SW480 (cell line): ENCODE measurements around the gene ACOT2.
"Not testable (repeated sequence)": the region's sequence is repeated elsewhere in the genome, so short reads cannot be mapped to it uniquely, and the experiment has no call there.

ENCODE experiments used
- DNase-seq: peaks from one replicate; pipeline ENCODE4 v3.0.0-alpha.2; 2016; ENCODE audit warnings: low spot score

ACOT2 gene, protein sequence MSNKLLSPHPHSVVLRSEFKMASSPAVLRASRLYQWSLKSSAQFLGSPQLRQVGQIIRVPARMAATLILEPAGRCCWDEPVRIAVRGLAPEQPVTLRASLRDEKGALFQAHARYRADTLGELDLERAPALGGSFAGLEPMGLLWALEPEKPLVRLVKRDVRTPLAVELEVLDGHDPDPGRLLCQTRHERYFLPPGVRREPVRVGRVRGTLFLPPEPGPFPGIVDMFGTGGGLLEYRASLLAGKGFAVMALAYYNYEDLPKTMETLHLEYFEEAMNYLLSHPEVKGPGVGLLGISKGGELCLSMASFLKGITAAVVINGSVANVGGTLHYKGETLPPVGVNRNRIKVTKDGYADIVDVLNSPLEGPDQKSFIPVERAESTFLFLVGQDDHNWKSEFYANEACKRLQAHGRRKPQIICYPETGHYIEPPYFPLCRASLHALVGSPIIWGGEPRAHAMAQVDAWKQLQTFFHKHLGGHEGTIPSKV

DNA sequence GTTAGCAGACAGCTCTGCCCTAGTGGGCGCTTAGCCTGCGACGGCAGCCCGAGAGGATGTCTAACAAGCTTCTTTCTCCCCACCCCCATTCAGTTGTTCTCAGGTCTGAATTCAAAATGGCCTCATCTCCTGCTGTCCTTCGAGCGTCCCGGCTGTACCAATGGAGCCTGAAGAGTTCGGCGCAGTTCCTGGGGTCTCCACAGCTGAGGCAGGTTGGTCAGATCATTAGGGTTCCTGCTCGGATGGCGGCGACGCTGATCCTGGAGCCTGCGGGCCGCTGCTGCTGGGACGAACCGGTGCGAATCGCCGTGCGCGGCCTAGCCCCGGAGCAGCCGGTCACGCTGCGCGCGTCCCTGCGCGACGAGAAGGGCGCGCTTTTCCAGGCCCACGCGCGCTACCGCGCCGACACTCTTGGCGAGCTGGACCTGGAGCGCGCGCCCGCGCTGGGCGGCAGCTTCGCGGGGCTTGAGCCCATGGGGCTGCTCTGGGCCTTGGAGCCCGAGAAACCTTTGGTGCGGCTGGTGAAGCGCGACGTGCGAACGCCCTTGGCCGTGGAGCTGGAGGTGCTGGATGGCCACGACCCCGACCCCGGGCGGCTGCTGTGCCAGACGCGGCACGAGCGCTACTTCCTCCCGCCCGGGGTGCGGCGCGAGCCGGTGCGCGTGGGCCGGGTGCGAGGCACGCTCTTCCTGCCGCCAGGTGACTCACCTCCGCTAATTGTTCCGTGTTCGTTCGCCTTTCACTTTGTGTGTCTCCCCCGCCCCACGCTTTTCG lies at the start of gene ACOT2:
Gene ACOT2, plus strand, starts transcription at position 29 of the 774 bp plus-strand sequence. Its CDS starts 28 bp downstream, at position 57.
- peak; percentile 95 for DNase-seq

DNA sequence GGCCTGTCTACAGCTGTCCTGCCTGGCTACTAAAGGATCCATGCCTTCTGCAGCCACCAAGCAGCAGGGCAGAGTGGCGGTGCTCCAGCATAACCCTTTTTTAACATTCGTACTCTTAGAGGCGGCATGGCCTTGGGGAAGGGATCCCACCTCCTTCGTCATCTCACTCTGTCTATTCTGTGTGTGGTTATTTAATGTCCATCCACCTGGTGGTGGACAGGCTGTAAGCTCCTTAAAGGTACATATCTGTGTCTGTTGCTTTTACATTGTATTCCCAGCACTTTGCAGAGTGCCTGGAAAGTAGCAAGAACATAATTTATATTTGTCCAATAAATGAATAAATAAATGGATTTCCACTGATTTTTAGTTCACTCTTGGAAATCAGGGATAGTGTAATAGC lies 47.8 kb upstream of the ACOT2 start:
- no peak for DNase-seq

DNA sequence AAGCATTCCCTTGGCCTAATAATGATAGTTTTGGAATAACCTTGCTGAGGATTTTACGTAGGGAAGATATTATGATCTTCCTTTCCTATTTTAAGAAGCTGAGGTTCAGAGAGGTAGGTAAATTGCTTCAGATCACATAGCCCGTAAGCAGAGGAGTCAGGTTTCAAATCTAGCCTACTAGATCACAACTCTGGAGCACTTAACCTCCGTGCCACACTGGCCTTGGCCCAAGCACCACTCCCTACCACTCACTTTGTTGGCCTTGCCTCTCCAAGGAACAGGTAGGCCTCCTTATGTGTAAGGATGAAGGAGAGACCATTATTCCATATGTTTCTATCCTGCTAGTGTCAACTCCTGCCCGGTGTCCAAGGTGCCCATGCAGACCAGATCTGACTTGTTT lies 44.5 kb upstream of the ACOT2 start:
- DNase-seq = no peak

DNA sequence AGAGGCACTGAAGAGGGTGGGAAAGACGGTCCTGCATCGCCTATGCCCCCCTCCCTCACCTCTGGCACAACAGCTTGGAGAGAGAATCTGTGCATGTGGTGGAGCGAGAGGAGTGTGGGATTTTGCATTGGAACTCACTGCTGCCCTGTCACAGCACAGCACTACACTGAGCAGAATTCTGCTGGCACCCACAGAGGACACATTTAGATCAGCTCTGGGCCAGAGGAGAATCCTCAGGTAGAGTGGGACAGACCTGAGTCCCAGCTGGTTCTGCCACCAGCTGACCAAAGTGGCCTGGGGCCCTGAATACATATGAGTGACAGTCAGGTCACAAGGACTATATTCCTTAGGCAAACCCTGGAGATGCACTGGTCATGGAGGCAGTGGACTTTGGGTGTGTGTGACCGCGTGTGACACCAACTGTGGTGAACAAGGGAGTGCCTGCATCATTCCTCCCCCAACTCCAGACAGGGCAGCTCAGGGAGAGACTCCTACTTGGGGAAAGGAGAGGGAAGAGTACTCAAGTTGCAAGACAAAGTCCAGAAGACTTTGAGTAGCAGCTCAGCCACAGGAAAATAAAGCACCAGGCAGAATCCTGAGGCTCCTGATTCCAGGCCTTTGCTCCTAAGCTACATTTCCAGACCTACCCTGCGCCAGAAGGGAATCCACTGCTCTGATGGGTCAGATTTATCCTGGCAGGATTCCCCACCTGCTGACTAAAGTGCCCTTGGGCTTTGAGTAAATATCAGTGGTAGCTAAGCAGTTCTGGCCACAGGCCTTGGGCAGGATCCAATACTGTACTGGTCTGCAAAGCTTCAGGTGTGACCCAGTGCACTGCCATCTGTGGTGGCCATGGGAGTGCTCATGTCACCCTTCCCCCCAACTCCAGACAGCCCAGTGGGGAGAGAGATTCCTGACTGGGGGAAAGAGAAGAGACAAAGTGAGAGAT lies 42.7 kb upstream of the ACOT2 start:
- no peak for DNase-seq

DNA sequence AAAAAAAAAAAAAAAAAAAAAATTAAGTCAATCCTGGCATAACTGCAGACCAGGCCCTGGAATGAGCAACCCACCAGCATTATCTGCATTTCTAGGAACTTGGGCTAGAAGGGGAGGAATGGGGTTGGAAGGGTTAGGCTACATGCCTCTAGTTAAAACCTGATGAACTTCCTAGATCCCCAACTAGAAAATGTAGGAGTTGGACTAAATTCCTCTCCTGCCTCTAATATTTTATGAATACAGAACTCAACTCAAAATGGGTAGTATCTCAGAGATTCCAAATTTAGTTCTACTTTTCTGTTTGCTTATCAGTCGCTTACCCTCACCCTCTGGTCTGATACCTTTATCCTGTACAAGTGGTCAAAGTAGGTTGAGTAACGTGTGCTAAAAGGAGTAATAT lies 39.7 kb upstream of the ACOT2 start:
- DNase-seq = not testable (repeated sequence)

DNA sequence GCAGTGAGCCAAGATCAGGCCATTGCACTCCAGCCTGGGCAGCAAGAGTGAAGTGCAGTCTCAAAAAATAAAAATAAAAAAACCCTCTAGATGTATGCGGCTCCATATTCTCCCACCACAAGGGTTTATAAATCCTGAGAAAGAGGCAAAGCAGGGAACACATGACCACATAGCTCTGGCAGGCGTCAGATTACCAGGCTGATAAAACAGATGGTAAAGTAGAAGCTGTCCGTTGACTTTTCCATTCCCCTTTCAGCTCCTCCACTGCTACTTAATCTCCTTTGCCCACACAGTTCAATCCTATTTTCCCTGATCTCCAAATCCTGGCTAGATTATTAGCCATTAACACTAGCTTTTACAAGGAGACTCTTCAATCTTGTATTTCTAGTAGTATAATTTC lies 37.0 kb upstream of the ACOT2 start:
- DNase-seq = not testable (repeated sequence)

DNA sequence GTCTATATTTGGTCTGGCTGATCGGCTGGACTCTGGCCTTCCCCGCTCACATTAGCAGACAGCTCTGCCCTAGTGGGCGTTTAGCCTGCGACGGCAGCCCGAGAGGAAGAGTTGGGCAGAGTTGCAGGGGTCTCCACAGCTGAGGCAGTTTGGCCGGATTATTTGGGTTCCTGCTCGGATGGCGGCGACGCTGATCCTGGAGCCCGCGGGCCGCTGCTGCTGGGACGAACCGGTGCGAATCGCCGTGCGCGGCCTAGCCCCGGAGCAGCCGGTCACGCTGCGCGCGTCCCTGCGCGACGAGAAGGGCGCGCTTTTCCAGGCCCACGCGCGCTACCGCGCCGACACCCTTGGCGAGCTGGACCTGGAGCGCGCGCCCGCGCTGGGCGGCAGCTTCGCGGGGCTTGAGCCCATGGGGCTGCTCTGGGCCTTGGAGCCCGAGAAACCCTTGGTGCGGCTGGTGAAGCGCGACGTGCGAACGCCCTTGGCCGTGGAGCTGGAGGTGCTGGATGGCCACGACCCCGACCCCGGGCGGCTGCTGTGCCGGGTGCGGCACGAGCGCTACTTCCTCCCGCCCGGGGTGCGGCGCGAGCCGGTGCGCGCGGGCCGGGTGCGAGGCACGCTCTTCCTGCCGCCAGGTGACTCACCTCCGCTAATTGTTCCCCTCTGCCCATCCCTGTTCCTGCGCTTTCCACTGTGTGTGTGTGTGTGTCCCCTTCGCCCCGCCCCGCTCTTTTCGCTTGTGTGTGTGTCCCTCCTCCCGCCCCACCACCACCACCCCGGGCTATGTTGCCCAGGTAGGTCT lies 31.6 kb upstream of the ACOT2 start:
- peak; percentile 96 for DNase-seq

DNA sequence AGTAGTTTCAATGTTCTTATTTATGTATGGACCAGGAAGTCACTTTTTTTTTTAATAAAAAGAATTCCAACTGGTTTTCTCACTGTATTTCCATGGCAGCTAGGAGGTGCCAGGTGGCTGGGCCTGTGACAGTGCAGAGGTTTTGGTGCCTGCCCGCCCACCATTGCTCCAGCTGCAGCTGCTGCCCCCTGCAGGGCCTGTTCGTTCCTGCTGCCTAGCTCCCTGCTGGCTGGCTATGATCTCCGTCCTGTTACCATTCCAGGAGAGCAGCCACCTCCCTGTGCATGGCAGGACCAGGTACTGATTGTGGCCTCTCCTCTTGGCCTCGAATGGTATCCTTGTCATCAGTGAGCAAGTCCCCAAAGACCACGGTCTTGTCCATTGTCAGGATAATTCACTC lies 30.0 kb upstream of the ACOT2 start:
- DNase-seq = peak; percentile 47

DNA sequence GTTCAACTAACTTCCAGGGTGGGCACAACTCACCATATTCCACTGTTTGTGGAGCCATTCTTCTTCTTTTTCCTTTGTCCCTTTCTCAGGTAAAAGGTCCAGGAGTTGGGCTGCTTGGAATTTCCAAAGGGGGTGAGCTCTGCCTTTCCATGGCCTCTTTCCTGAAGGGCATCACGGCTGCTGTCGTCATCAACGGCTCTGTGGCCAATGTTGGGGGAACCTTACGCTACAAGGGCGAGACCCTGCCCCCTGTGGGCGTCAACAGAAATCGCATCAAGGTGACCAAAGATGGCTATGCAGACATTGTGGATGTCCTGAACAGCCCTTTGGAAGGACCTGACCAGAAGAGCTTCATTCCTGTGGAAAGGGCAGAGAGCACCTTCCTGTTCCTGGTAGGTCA lies 26.1 kb upstream of the ACOT2 start:
- not testable (repeated sequence) for DNase-seq

DNA sequence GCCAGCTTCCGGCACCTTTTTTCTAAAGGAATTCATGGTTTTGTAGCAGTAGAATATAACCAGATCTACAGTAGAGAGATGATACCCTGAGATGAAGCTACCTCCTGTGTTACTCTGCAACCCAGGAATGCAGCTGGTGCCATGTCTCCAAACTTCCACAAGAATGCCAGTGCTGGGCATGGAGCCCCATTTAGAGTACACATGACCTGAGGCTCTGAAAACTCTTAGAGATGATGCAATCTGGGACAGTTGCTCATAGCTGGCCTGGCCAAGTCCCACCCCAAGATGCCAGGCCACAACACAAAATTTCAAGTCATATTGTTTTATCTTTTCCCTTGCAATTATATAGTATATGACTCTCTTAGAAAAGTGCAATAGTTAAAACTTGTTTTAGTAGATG lies 23.7 kb upstream of the ACOT2 start:
- DNase-seq = not testable (repeated sequence)

DNA sequence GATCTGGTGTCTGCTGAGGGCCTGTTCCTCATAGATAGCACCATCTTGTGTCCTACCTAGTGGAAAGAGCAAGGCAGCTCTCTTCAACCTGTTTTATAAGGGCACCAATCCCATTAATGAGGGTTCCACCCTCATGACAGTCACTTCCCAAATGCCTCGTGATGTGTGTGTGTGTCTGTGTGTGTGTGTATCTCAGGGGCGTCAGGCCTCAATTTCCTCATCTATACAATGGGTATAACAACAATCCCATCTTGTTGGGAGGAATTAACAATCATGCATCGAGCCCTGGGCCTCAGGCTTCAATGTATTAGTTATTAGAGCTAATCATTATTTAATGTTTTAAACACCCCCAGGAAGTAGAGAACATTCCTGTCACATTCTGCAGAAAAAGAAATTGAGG lies 19.9 kb upstream of the ACOT2 start:
- not testable (repeated sequence) for DNase-seq

DNA sequence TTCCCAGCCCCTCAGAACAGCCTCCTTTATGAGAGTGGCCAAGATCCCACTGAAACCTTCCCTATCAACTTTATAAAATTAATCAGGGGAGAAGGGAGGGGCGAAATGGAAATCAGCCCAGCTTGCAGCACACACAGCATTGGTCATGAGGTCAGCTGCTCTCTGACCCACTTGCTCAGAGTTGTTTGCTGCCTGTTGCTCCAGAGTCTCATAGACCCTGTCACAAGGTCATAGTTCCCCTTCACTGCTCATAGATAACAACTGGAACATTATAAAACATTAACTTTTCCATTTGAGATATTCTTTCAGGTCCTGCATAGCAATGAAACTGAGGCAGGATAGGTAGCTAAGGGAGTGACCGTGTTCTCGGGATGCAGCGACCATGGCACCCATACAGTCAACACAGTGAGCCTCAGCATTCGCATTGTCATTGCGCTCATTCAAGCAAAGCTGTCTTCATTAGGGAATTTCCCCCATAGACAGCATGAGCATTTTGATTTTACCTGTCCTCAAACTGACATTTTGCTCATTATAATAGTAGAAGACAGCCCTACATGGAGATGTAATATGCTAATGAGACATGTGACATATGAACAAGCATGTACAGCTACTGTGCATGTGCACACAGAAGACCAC lies 19.0 kb upstream of the ACOT2 start:
- DNase-seq = not testable (repeated sequence)

DNA sequence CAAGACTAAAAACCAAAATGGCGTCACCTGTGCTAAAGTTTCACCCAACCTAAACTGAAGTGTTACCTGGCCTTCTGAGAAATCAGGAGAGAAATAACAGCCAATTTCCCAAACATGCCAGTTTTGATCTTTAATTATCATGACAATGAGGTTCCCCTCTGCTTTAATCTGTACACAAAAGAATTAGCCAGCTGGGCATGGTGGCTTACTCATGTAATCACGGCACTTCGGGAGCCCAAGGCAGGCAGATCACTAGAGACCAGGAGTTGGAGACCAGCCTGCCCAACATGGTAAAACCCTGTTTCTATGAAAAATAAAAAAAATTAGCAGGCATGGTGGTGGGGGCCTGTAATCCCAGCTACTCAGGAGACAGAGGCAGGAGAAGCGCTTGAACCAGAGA lies 15.2 kb upstream of the ACOT2 start:
- no peak for DNase-seq

DNA sequence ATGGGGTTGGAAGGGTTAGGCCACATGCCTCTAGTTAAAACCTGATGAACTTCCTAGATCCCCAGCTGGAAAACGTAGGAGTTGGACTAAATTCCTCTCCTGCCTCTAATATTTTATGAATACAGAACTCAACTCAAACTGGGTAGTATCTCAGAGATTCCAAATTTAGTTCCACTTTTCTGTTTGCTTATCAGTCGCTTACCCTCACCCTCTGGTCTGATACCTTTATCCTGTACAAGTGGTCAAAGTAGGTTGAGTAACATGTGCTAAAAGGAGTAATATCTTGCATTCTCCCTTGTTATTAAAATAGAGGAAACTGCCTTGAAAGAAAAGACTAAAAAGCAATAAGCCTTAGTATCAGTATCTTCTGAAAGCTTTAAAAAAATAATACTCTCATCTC lies 11.8 kb upstream of the ACOT2 start:
- DNase-seq = not testable (repeated sequence)

DNA sequence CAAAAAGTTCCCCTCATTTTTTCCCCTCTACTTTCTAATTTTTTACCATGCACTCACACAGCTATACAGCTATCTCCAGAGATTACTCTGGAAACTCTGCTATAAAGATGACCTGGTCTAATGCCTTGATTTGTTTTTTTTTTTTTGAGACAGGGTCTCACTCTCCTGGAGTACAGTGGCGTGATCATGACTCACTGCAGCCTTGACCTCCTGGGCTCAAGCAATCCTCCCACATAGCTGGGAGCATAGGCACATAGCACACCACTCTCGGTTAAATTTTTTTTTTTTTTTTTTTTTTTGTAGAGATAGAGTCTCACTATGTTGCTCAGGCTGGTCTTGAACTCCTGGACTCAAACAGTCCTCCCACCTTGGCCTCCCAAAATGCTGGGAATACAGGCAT lies 10.8 kb upstream of the ACOT2 start:
- not testable (repeated sequence) for DNase-seq

DNA sequence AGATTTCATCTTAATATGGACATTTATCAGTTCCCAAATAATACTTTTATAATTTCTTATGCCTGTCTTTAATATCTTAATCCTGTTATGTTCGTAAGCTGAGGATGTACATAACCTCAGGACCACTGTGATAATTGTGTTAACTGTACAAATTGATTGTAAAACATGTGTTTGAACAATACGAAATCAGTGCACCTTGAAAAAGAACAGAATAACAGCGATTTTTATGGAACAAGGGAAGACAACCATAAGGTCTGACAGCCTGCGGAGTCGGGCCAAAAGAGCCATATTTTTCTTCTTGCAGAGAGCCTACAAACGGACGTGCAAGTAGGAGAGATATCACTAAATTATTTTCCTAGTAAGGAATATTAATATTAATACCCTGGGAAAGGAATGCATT lies 6.8 kb upstream of the ACOT2 start:
- DNase-seq = not testable (repeated sequence)

DNA sequence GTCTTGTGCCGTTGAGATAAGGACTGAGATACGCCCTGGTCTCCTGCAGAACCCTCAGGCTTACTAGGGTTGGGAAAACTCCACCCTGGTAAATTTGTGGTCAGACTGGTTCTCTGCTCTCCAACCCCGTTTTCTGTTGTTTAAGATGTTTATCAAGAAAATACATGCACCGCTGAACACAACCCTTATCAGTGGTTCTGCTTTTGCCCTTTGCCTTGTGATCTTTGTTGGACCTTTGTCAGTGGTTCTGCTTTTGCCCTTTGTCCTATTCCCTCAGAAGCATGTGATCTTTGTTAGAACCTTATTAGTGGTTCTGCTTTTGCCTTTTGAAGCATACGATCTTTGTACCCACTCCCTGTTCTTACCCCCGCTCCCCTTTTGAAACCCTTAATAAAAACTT lies 6.3 kb upstream of the ACOT2 start:
- DNase-seq = not testable (repeated sequence)

DNA sequence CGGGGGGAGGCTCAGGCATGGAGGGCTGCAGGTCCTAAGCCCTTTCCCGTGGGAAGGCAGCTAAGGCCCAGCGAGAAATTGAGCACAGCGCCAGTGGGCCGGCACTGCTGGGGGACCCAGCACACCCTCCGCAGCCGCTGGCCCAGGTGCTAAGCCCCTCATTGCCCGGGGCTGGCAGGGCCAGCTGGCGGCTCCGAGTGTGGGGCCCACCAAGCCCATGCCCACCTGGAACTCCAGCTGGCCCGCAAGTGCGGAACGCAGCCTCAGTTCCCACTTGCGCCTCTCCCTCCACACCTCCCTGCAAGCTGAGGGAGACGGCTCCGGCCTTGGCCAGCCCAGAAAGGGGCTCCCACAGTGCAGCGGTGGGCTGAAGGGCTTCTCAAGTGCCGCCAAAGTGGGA lies 2.6 kb upstream of the ACOT2 start:
- not testable (repeated sequence) for DNase-seq

DNA sequence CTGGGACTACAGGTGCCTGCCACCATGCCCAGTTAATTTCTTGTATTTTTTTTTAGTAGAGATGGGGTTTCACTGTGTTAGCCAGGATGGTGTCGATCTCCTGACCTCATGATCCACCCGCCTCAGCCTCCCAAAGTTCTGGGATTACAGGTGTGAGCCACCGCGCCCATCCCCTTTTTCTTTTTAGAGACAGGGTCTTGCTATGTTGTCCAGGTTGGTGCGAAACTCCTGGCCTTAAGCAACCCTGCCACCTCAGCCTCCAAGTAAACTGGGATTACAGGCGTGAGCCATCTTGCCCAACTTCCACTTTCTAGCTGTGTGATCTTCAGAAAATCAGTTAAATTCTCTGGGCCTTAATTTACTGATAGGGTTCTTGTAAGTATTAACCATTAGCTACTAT lies 2.1 kb upstream of the ACOT2 start:
- not testable (repeated sequence) for DNase-seq

DNA sequence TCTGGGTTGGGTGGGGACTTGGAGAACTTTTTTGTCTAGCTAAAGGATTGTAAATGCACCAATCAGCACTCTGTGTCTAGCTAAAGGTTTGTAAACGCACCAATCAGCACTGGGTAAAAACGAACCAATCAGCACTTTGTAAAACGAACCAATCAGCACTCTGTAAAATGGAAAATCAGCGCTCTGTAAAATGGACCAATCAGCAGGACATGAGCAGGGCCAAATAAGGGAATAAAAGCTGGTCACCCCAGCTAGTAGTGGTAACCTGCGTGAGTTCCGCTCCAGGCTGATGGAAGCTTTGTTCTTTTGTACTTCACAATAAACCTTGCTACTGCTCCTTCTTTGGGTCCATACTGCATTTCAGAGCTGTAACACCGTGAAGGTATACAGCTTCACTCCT lies 1.7 kb upstream of the ACOT2 start:
- no peak for DNase-seq
